Measurements from ENCODE around the gene ADGRA1.

GRCh38 chr10:133126431-133127290 lies 38.9 kb downstream of the ADGRA1 start:
- TF ChIP-seq CTCF (IDR thresholded peaks at IDR 0.05) (no peak), POLR2A (IDR thresholded peaks at IDR 0.05) (no peak), POLR2AphosphoS5 (IDR thresholded peaks at IDR 0.05) (no peak)
